H9 (cell line): ENCODE data around the gene IFNA7. TPM values are rescaled to one million over a fixed set of nuclear protein-coding genes. Genes with fewer than 3 reads are reported as not detected.

Experiments used
- DNase-seq: peaks from one replicate; pipeline ENCODE4 v3.0.0-alpha.2; 2017
- H2AFZ ChIP-seq: one replicate; pipeline ENCODE4 v1.6.1; 2013; ENCODE audit warnings: mild to moderate bottlenecking, low read length, control low read depth, moderate library complexity
- H2AK5ac ChIP-seq: 2 replicates; pipeline ENCODE4 v1.6.1; 2013; ENCODE audit warnings: low read length, control low read depth, mixed read lengths; ENCODE audit not compliant: insufficient read length
- H2BK120ac ChIP-seq: one replicate; pipeline ENCODE4 v1.6.1; 2013; ENCODE audit warnings: low read depth, mild to moderate bottlenecking, low read length, control low read depth, inconsistent platforms; ENCODE audit not compliant: poor library complexity, severe bottlenecking
- H2BK12ac ChIP-seq: 2 replicates; pipeline ENCODE4 v1.6.1; 2013; ENCODE audit warnings: low read length, control low read depth, mixed read lengths, low read depth; ENCODE audit not compliant: insufficient read length
- H2BK15ac ChIP-seq: 2 replicates; pipeline ENCODE4 v1.6.1; 2013; ENCODE audit warnings: low read depth, low read length, control low read depth
- H2BK20ac ChIP-seq: one replicate; pipeline ENCODE4 v1.6.1; 2013; ENCODE audit warnings: low read depth, mild to moderate bottlenecking, low read length, control low read depth, inconsistent platforms; ENCODE audit not compliant: poor library complexity, severe bottlenecking
- H2BK5ac ChIP-seq: 2 replicates; pipeline ENCODE4 v1.6.1; 2013; ENCODE audit warnings: low read length, control low read depth, mixed read lengths; ENCODE audit not compliant: insufficient read length
- H3K14ac ChIP-seq: 2 replicates; pipeline ENCODE4 v1.6.1; 2013; ENCODE audit warnings: low read length, control low read depth; ENCODE audit not compliant: insufficient read depth
- H3K18ac ChIP-seq: 2 replicates; pipeline ENCODE4 v1.6.1; 2013; ENCODE audit warnings: low read depth, mild to moderate bottlenecking, mixed read lengths, low read length, control low read depth; ENCODE audit not compliant: insufficient read length
- H3K23ac ChIP-seq: 2 replicates; pipeline ENCODE4 v1.6.1; 2013; ENCODE audit warnings: low read length, control low read depth, mixed read lengths, low read depth; ENCODE audit not compliant: insufficient read length
- H3K23me2 ChIP-seq: 2 replicates; pipeline ENCODE4 v1.6.1; 2013; ENCODE audit warnings: low read depth, mild to moderate bottlenecking, mixed read lengths, low read length, control low read depth; ENCODE audit not compliant: insufficient read length, poor library complexity, severe bottlenecking
- H3K27ac ChIP-seq: 2 replicates; pipeline ENCODE4 v1.5.1; 2013; ENCODE audit warnings: low read length, control low read depth, mixed read lengths, low read depth; ENCODE audit not compliant: insufficient read length
- H3K27me3 ChIP-seq: 2 replicates; pipeline ENCODE4 v1.6.1; 2013; ENCODE audit warnings: low read length, control low read depth, inconsistent platforms; ENCODE audit not compliant: insufficient read depth
- H3K4ac ChIP-seq: 2 replicates; pipeline ENCODE4 v1.6.1; 2013; ENCODE audit warnings: low read depth, mild to moderate bottlenecking, control low read depth, inconsistent platforms, low read length, moderate library complexity
- H3K4me1 ChIP-seq: 2 replicates; pipeline ENCODE4 v1.6.1; 2013; ENCODE audit warnings: low read length, control low read depth, inconsistent platforms; ENCODE audit not compliant: insufficient read depth
- H3K4me2 ChIP-seq: 2 replicates; pipeline ENCODE4 v1.6.1; 2013; ENCODE audit warnings: low read length, control low read depth, mixed read lengths; ENCODE audit not compliant: insufficient read length, insufficient read depth
- H3K56ac ChIP-seq: 2 replicates; pipeline ENCODE4 v1.6.1; 2013; ENCODE audit warnings: low read depth, mild to moderate bottlenecking, mixed read lengths, low read length, control low read depth; ENCODE audit not compliant: insufficient read length
- H3K79me1 ChIP-seq: 2 replicates; pipeline ENCODE4 v1.6.1; 2013; ENCODE audit warnings: low read depth, mild to moderate bottlenecking, moderate library complexity, low read length, control low read depth, inconsistent platforms; ENCODE audit not compliant: insufficient read depth, poor library complexity, severe bottlenecking
- H3K79me2 ChIP-seq: 2 replicates; pipeline ENCODE4 v1.6.1; 2013; ENCODE audit warnings: low read length, control low read depth, inconsistent platforms; ENCODE audit not compliant: insufficient read depth
- H3K9ac ChIP-seq: 2 replicates; pipeline ENCODE4 v1.6.1; 2013; ENCODE audit warnings: low read length, control low read depth, mixed read lengths; ENCODE audit not compliant: insufficient read length; ENCODE audit errors: extremely low read depth
- H3K9me3 ChIP-seq: one replicate; pipeline ENCODE4 v1.6.1; 2013; ENCODE audit warnings: low read depth, low read length, inconsistent platforms; ENCODE audit not compliant: control insufficient read depth
- H3T11ph ChIP-seq: one replicate; pipeline ENCODE4 v1.6.1; 2013; ENCODE audit warnings: mild to moderate bottlenecking, low read length, control low read depth, inconsistent platforms
- H4K20me1 ChIP-seq: one replicate; pipeline ENCODE4 v1.6.1; 2013; ENCODE audit not compliant: control insufficient read depth, insufficient read length, insufficient read depth
- H4K5ac ChIP-seq: 2 replicates; pipeline ENCODE4 v1.6.1; 2013; ENCODE audit warnings: low read depth, mild to moderate bottlenecking, mixed read lengths, low read length, control low read depth; ENCODE audit not compliant: insufficient read length
- H4K8ac ChIP-seq: replicated peaks from 2 replicates; pipeline ENCODE4 v1.6.1; 2013; ENCODE audit warnings: low read length, control low read depth, mixed read lengths, low read depth; ENCODE audit not compliant: insufficient read length
- H4K91ac ChIP-seq: 2 replicates; pipeline ENCODE4 v1.6.1; 2013; ENCODE audit warnings: low read depth, mild to moderate bottlenecking, moderate library complexity, mixed read lengths, low read length, control low read depth; ENCODE audit not compliant: insufficient read length
- H3K27ac Mint-ChIP-seq, 3 experiments: 2 replicates in 2 of 3; 3 replicates in 1 of 3; pipeline ENCODE4 v1.8.0; 2020 to 2021; ENCODE audit warnings: mixed read lengths in 3 of 3, mild to moderate bottlenecking in 1 of 3, moderate library complexity in 1 of 3
- H3K27me3 Mint-ChIP-seq: 2 replicates; pipeline ENCODE4 v1.8.0; 2021; ENCODE audit warnings: low read depth, mild to moderate bottlenecking, moderate library complexity, mixed read lengths
- H3K36me3 Mint-ChIP-seq, 3 experiments: 2 replicates in 2 of 3; 3 replicates in 1 of 3; pipeline ENCODE4 v1.8.0; 2020 to 2021; ENCODE audit warnings: low read depth in 3 of 3, mixed read lengths in 3 of 3; ENCODE audit not compliant: insufficient read depth in 1 of 3
- H3K4me1 Mint-ChIP-seq, 2 experiments: 2 replicates each; pipeline ENCODE4 v1.8.0; 2020; ENCODE audit warnings: mixed read lengths in 2 of 2
- H3K4me3 Mint-ChIP-seq, 2 experiments: 2 replicates in 1 of 2; 3 replicates in 1 of 2; pipeline ENCODE4 v1.8.0; 2020 to 2021; ENCODE audit warnings: mild to moderate bottlenecking in 2 of 2, mixed read lengths in 2 of 2, moderate library complexity in 1 of 2
- H3K9me3 Mint-ChIP-seq, 2 experiments: 2 replicates in 1 of 2; 3 replicates in 1 of 2; pipeline ENCODE4 v1.8.0; 2020; ENCODE audit warnings: mild to moderate bottlenecking in 2 of 2, mixed read lengths in 2 of 2, moderate library complexity in 1 of 2
- WGBS: extraction: QIAGEN DNeasy Blood & Tissue Kit; methylation state at CpG from one replicate; pipeline ENCODE4 v1.1.7; 2013; ENCODE audit warnings: missing lambda C conversion rate, low lambda C conversion rate, mixed read lengths; ENCODE audit not compliant: insufficient read length; ENCODE audit errors: extremely low coverage; 5-methylcytosine and 5-hydroxymethylcytosine counted together
- total RNA-seq: library from RNA; stranded (reverse); gene quantifications from 2 replicates; pipeline ENCODE4 v1.2.1, GENCODE V29; 2021
- TF ChIP-seq, protein P1 (sequence below): fragments of 200-600 bp; sonication (generic); conservative IDR thresholded peaks from 3 replicates; pipeline ENCODE4 v1.8.0; 2021; ENCODE audit warnings: antibody characterized with exemption, mild to moderate bottlenecking

The IFNA7 gene
- total RNA-seq, 1 experiment from 2014 or later, result not detected

DNA sequence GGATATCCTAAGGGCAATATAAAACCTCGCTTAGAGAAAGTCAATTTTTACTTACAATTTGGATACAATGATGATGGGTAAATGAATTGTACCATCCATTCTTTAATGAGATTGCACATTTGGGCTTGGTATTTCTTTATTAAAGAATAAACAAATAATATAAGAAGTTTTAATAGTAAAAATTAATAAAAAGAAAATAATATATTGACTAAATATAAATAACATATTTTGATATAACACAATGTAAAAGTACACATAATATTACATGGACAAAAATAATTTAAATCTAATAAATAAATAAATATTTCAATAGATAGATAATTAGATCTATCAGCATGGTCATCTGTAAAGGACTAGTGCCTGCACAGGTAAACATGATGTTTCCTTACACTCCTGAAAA lies 36.5 kb downstream of the IFNA7 start:
- no peaks in the 10 kb centered on the region for H3K23me2 ChIP-seq
- no peaks in the 10 kb centered on the region for H4K20me1 ChIP-seq
- no peak overlapping the region for H3K27ac ChIP-seq
- Mint-ChIP-seq H3K27me3 (peaks cover 5% of the 10 kb centered on the region), H3K4me3 (no peak overlapping the region), H3K27ac (no peak overlapping the region), H3K4me1 (no peaks in the 10 kb centered on the region), H3K36me3 (no peaks in the 10 kb centered on the region), H3K9me3 (no peaks in the 10 kb centered on the region; a peak in 2 of 5 replicates)
- no peak overlapping the region for H4K91ac ChIP-seq
- H3K56ac ChIP-seq, result no peak overlapping the region
- H3K27me3 ChIP-seq, result no peaks in the 10 kb centered on the region
- no peak overlapping the region for H3K18ac ChIP-seq
- H3K23ac ChIP-seq, result no peak overlapping the region
- H3K4me2 ChIP-seq, result no peak overlapping the region
- H3K79me1 ChIP-seq, result no peaks in the 10 kb centered on the region
- no peaks in the 10 kb centered on the region for H3K9me3 ChIP-seq
- no peak overlapping the region for H2BK15ac ChIP-seq
- no peaks in the 10 kb centered on the region for H3K79me2 ChIP-seq
- H2BK120ac ChIP-seq, result no peak overlapping the region
- H2AFZ ChIP-seq, result no peak overlapping the region
- H3K14ac ChIP-seq, result no peak overlapping the region
- H3K9ac ChIP-seq, result no peak overlapping the region
- H4K5ac ChIP-seq, result no peak overlapping the region
- no peak for DNase-seq
- H2BK20ac ChIP-seq, result no peak overlapping the region
- no CpG with 5 or more reads among the region's 1 CpG for WGBS
- no peak overlapping the region for H3K4ac ChIP-seq
- no peak overlapping the region for H2AK5ac ChIP-seq
- H3K4me1 ChIP-seq, result no peaks in the 10 kb centered on the region
- H4K8ac ChIP-seq, result no peak overlapping the region
- TF ChIP-seq, protein P1, sequence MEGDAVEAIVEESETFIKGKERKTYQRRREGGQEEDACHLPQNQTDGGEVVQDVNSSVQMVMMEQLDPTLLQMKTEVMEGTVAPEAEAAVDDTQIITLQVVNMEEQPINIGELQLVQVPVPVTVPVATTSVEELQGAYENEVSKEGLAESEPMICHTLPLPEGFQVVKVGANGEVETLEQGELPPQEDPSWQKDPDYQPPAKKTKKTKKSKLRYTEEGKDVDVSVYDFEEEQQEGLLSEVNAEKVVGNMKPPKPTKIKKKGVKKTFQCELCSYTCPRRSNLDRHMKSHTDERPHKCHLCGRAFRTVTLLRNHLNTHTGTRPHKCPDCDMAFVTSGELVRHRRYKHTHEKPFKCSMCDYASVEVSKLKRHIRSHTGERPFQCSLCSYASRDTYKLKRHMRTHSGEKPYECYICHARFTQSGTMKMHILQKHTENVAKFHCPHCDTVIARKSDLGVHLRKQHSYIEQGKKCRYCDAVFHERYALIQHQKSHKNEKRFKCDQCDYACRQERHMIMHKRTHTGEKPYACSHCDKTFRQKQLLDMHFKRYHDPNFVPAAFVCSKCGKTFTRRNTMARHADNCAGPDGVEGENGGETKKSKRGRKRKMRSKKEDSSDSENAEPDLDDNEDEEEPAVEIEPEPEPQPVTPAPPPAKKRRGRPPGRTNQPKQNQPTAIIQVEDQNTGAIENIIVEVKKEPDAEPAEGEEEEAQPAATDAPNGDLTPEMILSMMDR, result no peak
- no peak overlapping the region for H2BK5ac ChIP-seq
- no peak overlapping the region for H3T11ph ChIP-seq
- H2BK12ac ChIP-seq, result no peak overlapping the region
